Right cardiac atrium (tissue), 5 donors: ENCODE results near the gene DOC2A. TPM values are rescaled to one million over a fixed set of nuclear protein-coding genes. Genes with fewer than 3 reads are reported as not detected.
"Not testable (repeated sequence)": the region's sequence is repeated elsewhere in the genome, so short reads cannot be mapped to it uniquely, and the experiment has no call there.

ENCODE experiments used
- ATAC-seq, 2 donors: fragments of 200-7000 bp; cut with Tn5 transposase; one replicate each; pipeline versions ENCODE4 v1.8.0 to v1.9.1; 2020; ENCODE audit warnings: moderate library complexity in 2 of 2, mild to moderate bottlenecking in 1 of 2
- DNase-seq, 3 donors: peaks; one replicate each; pipeline ENCODE4 v3.0.0-alpha.2; 2020
- H3K27ac ChIP-seq: one replicate; pipeline ENCODE4 v1.5.1; 2013; ENCODE audit warnings: mild to moderate bottlenecking, low read length, control low read depth, moderate library complexity
- H3K27me3 ChIP-seq: one replicate; pipeline ENCODE4 v1.6.1; 2013; ENCODE audit not compliant: control insufficient read depth, insufficient read depth
- H3K4me1 ChIP-seq: one replicate; pipeline ENCODE4 v1.6.1; 2013; ENCODE audit warnings: low read length; ENCODE audit not compliant: control insufficient read depth, insufficient read depth
- H3K4me3 ChIP-seq: one replicate; pipeline ENCODE4 v1.5.1; 2013; ENCODE audit warnings: low read length, control low read depth
- H3K9me3 ChIP-seq: one replicate; pipeline ENCODE4 v1.6.1; 2013; ENCODE audit warnings: low read length; ENCODE audit not compliant: control insufficient read depth
- WGBS: extraction: QIAGEN DNeasy Blood & Tissue Kit; methylation state at CpG from one replicate; pipeline ENCODE4 v1.1.7; 2013; 5-methylcytosine and 5-hydroxymethylcytosine counted together
- intact Hi-C, 4 donors: fragments of 100-400 bp; cut with DNase I; formaldehyde crosslinking; loops; one replicate each; pipeline versions ENCODE4 v1.11.0 to v1.14.0; 2022 to 2023
- polyA plus RNA-seq: library from polyadenylated mRNA; stranded (reverse); fragments of 200-250 nt; gene quantifications from one replicate; pipeline ENCODE4 v1.2.3, GENCODE V29; 2013
- total RNA-seq, 4 donors: library from RNA; stranded (reverse); fragmentation: NEBNext Ultra II Directional; extraction: Animal tissue kit (Norgen Biotek cat#: 25700); gene quantifications; one replicate each; pipeline ENCODE4 v1.2.1, GENCODE V29; 2021
- donor health status: healthy with polysubstance abuse.
- donor health status: DM: no; HTN: yes; CAD: no.
- donor health status: DM: no; HTN: no; CAD: no.
- donor health status: DM: no; HTN: yes; CAD: no; lungs with severe emphysema.
- donor health status: DM: yes; HTN: yes; CAD: no.

Gene DOC2A
- total and polyA plus RNA-seq, 5 donors, result 0.40 to 0.77 (median 0.53) TPM

- H3K27me3 ChIP-seq, intact Hi-C loops, ATAC-seq, H3K4me3 ChIP-seq, H3K4me1 ChIP-seq, H3K27ac ChIP-seq, H3K9me3 ChIP-seq: not testable (repeated sequence)
- 81% methylated on average over 14 of the region's 14 CpGs for WGBS
- peak in 1 of 3 donors; percentile 31 for DNase-seq
Observed at GRCh38 chr16:30012598-30012997, 1.8 kb upstream of the DOC2A start.

- WGBS, result 17% methylated on average over 31 of the region's 31 CpGs
- no peak overlapping the region for H3K27ac ChIP-seq
- no peaks in the 10 kb centered on the region for H3K27me3 ChIP-seq
- H3K9me3 ChIP-seq, result no peaks in the 10 kb centered on the region
- ATAC-seq, result peak in 1 of 2 donors; percentile 17
- H3K4me1 ChIP-seq, result no peaks in the 10 kb centered on the region
- intact Hi-C loops, result no loop called here
- H3K4me3 ChIP-seq, result no peak overlapping the region
- DNase-seq, result peak in 2 of 3 donors; percentile 36 to 37
Observed at GRCh38 chr16:30011714-30012504, 1.1 kb upstream of the DOC2A start.

- H3K4me1 ChIP-seq, result no peaks in the 10 kb centered on the region
- ATAC-seq (no peak), DNase-seq (peak in 2 of 3 donors; percentile 56 to 59)
- intact Hi-C loops, result no loop called here
- H3K9me3 ChIP-seq, result no peaks in the 10 kb centered on the region
- no peak overlapping the region for H3K27ac ChIP-seq
- H3K27me3 ChIP-seq, result no peaks in the 10 kb centered on the region
- WGBS, result 24% methylated on average over 34 of the region's 34 CpGs
- peak overlapping the region; percentile 31 for H3K4me3 ChIP-seq
Observed at GRCh38 chr16:30009990-30010843, 610 bp downstream of the DOC2A start.

- Histone ChIP-seq H3K4me1 (no peaks in the 10 kb centered on the region), H3K27me3 (no peaks in the 10 kb centered on the region), H3K27ac (no peak overlapping the region), H3K9me3 (no peaks in the 10 kb centered on the region), H3K4me3 (no peak overlapping the region)
- WGBS, result 43% methylated on average over 26 of the region's 26 CpGs
- intact Hi-C loops, result no loop called here
- ATAC-seq (no peak), DNase-seq (peak in 2 of 3 donors; percentile 45 to 49)
Observed at GRCh38 chr16:30009085-30009862, 1.6 kb downstream of the DOC2A start.

- intact Hi-C loops, result no loop called here
- no peak overlapping the region for H3K4me3 ChIP-seq
- 70% methylated on average over 11 of the region's 11 CpGs for WGBS
- H3K27me3 ChIP-seq, result no peaks in the 10 kb centered on the region
- H3K27ac ChIP-seq, result no peak overlapping the region
- peak in 1 of 3 donors; percentile 22 for DNase-seq
- H3K4me1 ChIP-seq, result no peaks in the 10 kb centered on the region
- ATAC-seq, result no peak
- H3K9me3 ChIP-seq, result no peaks in the 10 kb centered on the region
Observed at GRCh38 chr16:30007378-30007895, 3.4 kb downstream of the DOC2A start.

GRCh38 chr16:30006659-30007377 lies 4.0 kb downstream of the DOC2A start:
- no peaks in the 10 kb centered on the region for H3K9me3 ChIP-seq
- intact Hi-C loops, result no loop called here
- DNase-seq, result peak in 2 of 3 donors; percentile 52 to 61
- ATAC-seq, result no peak
- H3K27ac ChIP-seq, result no peak overlapping the region
- no peaks in the 10 kb centered on the region for H3K4me1 ChIP-seq
- no peaks in the 10 kb centered on the region for H3K27me3 ChIP-seq
- WGBS, result 81% methylated on average over 34 of the region's 34 CpGs
- no peak overlapping the region for H3K4me3 ChIP-seq

- no peak overlapping the region for H3K27ac ChIP-seq
- peak in 2 of 3 donors; percentile 35 to 66 for DNase-seq
- H3K27me3 ChIP-seq, result no peaks in the 10 kb centered on the region
- intact Hi-C loops, result no loop called here
- ATAC-seq, result peak in 1 of 2 donors; percentile 2
- H3K9me3 ChIP-seq, result no peaks in the 10 kb centered on the region
- WGBS, result 89% methylated on average over 18 of the region's 18 CpGs
- H3K4me1 ChIP-seq, result no peaks in the 10 kb centered on the region
- no peak overlapping the region for H3K4me3 ChIP-seq
Observed at GRCh38 chr16:30006095-30006473, 4.7 kb downstream of the DOC2A start.

GRCh38 chr16:30005341-30006094 lies 5.3 kb downstream of the DOC2A start:
- WGBS, result 55% methylated on average over 35 of the region's 35 CpGs
- H3K4me1 ChIP-seq, result no peaks in the 10 kb centered on the region
- intact Hi-C loops, result no loop called here
- DNase-seq, result peak in 2 of 3 donors; percentile 60 to 62
- no peak overlapping the region for H3K4me3 ChIP-seq
- H3K27ac ChIP-seq, result no peak overlapping the region
- no peaks in the 10 kb centered on the region for H3K27me3 ChIP-seq
- no peaks in the 10 kb centered on the region for H3K9me3 ChIP-seq
- ATAC-seq, result peak; percentile 50 to 55

- Histone ChIP-seq H3K4me3 (no peak overlapping the region), H3K9me3 (no peaks in the 10 kb centered on the region), H3K27ac (no peak overlapping the region), H3K4me1 (no peaks in the 10 kb centered on the region), H3K27me3 (no peaks in the 10 kb centered on the region)
- ATAC-seq, result no peak
- WGBS, result 64% methylated on average over 11 of the region's 11 CpGs
- DNase-seq, result peak in 1 of 3 donors; percentile 59
- intact Hi-C loops, result no loop called here
Observed at GRCh38 chr16:30004811-30005242, 6.0 kb downstream of the DOC2A start.
